Endometrial microvascular endothelial cells (primary cell): ENCODE measurements around the gene RELL2. TPM values are rescaled to one million over a fixed set of nuclear protein-coding genes. Genes with fewer than 3 reads are reported as not detected.

Experiments used
- in situ Hi-C: cut with HindIII; loops from 2 replicates; pipeline ENCODE4 v1.10.0; 2017; ENCODE audit warnings: low sequenced_read_pairs, low pct_unique_long_range_greater_than_20kb; ENCODE audit errors: inconsistent ontology term
- total RNA-seq: library from RNA; depleted of rRNA; stranded (reverse); fragments of >200 nt; gene quantifications from one replicate; pipeline ENCODE4 v1.2.3, GENCODE V29; 2015; ENCODE audit errors: inconsistent ontology term

The RELL2 gene
- total RNA-seq, 1 donor from 2014 or later = 9.0 TPM

- in situ Hi-C loops = no loop called here
These were observed 5.0 kb downstream of the RELL2 start for GRCh38 chr5:141641634-141642267.

- in situ Hi-C loops = no loop called here
These were observed 9.2 kb downstream of the RELL2 start for GRCh38 chr5:141646026-141646425.

GRCh38 chr5:141647242-141647641 lies 10.4 kb downstream of the RELL2 start:
- in situ Hi-C loops = no loop called here

- in situ Hi-C loops = no loop called here
These were observed 11.1 kb downstream of the RELL2 start for GRCh38 chr5:141647851-141648250.

GRCh38 chr5:141649056-141649688 lies 12.4 kb downstream of the RELL2 start:
- in situ Hi-C loops = no loop called here

GRCh38 chr5:141649972-141650371 lies 13.2 kb downstream of the RELL2 start:
- in situ Hi-C loops = no loop called here

- in situ Hi-C loops = no loop called here
These were observed 14.3 kb downstream of the RELL2 start, which contains the start of gene FCHSD1 for GRCh38 chr5:141650851-141651727. FCHSD1 (minus strand) TSS chr5:141651418; CDS start chr5:141651368, 50 bp downstream.

GRCh38 chr5:141651728-141652105 lies 14.9 kb downstream of the RELL2 start:
- in situ Hi-C loops = no loop called here

- in situ Hi-C loops = no loop called here
These were observed 17.5 kb downstream of the RELL2 start for GRCh38 chr5:141654298-141654697.

GRCh38 chr5:141655020-141655419 lies 18.2 kb downstream of the RELL2 start:
- in situ Hi-C loops = no loop called here

- in situ Hi-C loops = no loop called here
These were observed 19.6 kb downstream of the RELL2 start for GRCh38 chr5:141656396-141656795.

GRCh38 chr5:141657404-141657803 lies 20.6 kb downstream of the RELL2 start:
- in situ Hi-C loops = no loop called here

GRCh38 chr5:141657937-141658545 lies 21.2 kb downstream of the RELL2 start:
- in situ Hi-C loops = no loop called here

GRCh38 chr5:141662028-141662427 lies 25.2 kb downstream of the RELL2 start:
- in situ Hi-C loops = no loop called here

GRCh38 chr5:141663506-141663905 lies 26.7 kb downstream of the RELL2 start:
- in situ Hi-C loops = no loop called here

- in situ Hi-C loops = no loop called here
These were observed 28.1 kb downstream of the RELL2 start for GRCh38 chr5:141664733-141665461.

- in situ Hi-C loops = no loop called here
These were observed 29.5 kb downstream of the RELL2 start for GRCh38 chr5:141665995-141666940.
